Esophagus (tissue), 2 donors: ENCODE results near the gene DTD2. TPM values are rescaled to one million over a fixed set of nuclear protein-coding genes. Genes with fewer than 3 reads are reported as not detected.

Source experiments
- H3K27ac ChIP-seq, 2 donors: one replicate each; pipeline ENCODE4 v1.5.1; 2013; ENCODE audit warnings: low read depth in 2 of 2, mild to moderate bottlenecking in 2 of 2, inconsistent platforms in 1 of 2, low read length in 1 of 2, moderate library complexity in 1 of 2
- H3K27me3 ChIP-seq, 2 donors: one replicate each; pipeline ENCODE4 v1.6.1; 2013; ENCODE audit warnings: low read length in 2 of 2, control low read depth in 1 of 2, mild to moderate bottlenecking in 1 of 2; ENCODE audit not compliant: insufficient read depth in 2 of 2, control insufficient read depth in 1 of 2
- H3K36me3 ChIP-seq, 2 donors: one replicate each; pipeline ENCODE4 v1.6.1; 2013; ENCODE audit warnings: low read length in 1 of 2; ENCODE audit not compliant: control insufficient read depth in 2 of 2, insufficient read depth in 2 of 2
- H3K4me1 ChIP-seq, 2 donors: one replicate each; pipeline ENCODE4 v1.6.1; 2013; ENCODE audit warnings: low read length in 1 of 2; ENCODE audit not compliant: control insufficient read depth in 2 of 2, insufficient read depth in 2 of 2
- H3K4me3 ChIP-seq, 2 donors: one replicate each; pipeline ENCODE4 v1.5.1; 2013; ENCODE audit warnings: low read length in 2 of 2, mild to moderate bottlenecking in 2 of 2, low read depth in 1 of 2, moderate library complexity in 1 of 2
- H3K9me3 ChIP-seq, 2 donors: one replicate each; pipeline ENCODE4 v1.6.1; 2013; ENCODE audit warnings: mild to moderate bottlenecking in 2 of 2, low read depth in 1 of 2, low read length in 1 of 2, moderate library complexity in 1 of 2; ENCODE audit not compliant: control insufficient read depth in 2 of 2, insufficient read depth in 1 of 2
- WGBS, 2 donors: extraction: QIAGEN DNeasy Blood & Tissue Kit; methylation state at CpG; one replicate each; pipeline ENCODE4 v1.1.7; 2013; 5-methylcytosine and 5-hydroxymethylcytosine counted together
- polyA plus RNA-seq, 2 donors: library from polyadenylated mRNA; stranded (reverse); fragments of 200-250 nt; gene quantifications; one replicate each; pipeline ENCODE4 v1.2.3, GENCODE V29; 2013
- donor health status: healthy with polysubstance abuse.
- donor health status: Bipolar disorder and iron deficiency.

The DTD2 gene
- polyA plus RNA-seq, 2 donors = 9.0 to 12.2 TPM

DNA sequence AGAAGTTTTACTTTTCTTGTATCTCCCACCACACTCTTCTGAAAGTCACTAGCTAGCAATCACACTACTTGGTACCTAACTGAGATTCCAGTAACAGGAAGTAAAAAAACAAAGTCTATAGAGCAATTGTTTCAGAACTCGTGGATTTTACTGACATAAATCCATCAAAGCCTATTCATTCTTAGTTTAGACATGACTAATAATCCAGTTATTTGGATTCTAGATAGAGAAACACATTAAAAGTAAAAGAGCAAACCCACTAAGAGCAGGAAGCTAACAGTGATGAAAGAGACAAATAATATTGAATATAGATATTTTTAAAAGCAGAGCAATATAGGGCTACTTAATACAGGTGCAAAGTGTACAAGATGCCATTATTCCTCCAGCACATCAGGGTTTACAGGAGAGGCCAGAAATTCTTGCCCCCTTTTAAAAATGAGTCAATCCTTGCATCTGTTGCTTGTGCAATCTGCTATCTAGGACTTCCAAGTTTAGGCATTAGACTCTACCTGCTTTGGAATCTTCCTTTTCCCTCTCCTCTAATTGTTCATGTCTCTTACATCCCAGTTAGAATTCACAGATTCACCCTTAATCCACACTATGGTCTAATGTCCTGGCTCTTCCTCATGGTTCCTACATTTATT lies 43.0 kb downstream of the DTD2 start:
- peaks cover 0 to 2% of the 10 kb centered on the region in 2 donors for H3K36me3 ChIP-seq
- WGBS, 2 donors = 9 to 16% methylated on average over 1 of the region's 1 CpG
- H3K4me1 ChIP-seq = no peaks in the 10 kb centered on the region
- H3K4me3 ChIP-seq = no peak overlapping the region
- H3K9me3 ChIP-seq = no peaks in the 10 kb centered on the region
- H3K27me3 ChIP-seq = no peaks in the 10 kb centered on the region
- H3K27ac ChIP-seq = no peak overlapping the region

DNA sequence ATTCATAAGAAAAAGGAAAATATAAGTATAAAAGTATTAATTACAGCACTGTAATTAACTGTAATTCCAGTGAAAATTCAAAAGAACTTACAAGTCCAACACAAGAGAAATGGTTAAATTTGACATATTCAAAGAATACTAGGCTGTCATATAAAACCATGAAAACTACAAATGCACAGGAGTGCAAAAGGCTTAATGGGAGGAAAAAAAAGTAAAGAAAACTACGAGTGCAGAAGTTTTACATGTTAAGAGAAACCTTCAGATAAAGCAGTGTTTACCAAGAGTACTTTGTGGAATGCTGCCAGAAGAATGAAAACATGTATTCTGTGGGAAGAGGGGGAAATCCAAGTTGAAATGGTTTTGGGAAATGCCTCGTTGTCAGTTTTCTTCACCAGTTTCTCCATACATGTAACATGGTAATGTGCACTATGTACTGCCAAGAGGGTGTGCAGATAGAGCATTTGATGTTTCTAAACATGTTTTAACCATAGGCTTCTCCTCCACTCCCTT lies 46.0 kb downstream of the DTD2 start:
- no peaks in the 10 kb centered on the region for H3K27me3 ChIP-seq
- H3K4me1 ChIP-seq = no peaks in the 10 kb centered on the region
- H3K4me3 ChIP-seq = no peak overlapping the region
- WGBS, 2 donors = 16 to 18% methylated on average over 2 of the region's 2 CpGs
- no peak overlapping the region for H3K27ac ChIP-seq
- no peaks in the 10 kb centered on the region for H3K9me3 ChIP-seq
- H3K36me3 ChIP-seq = no peaks in the 10 kb centered on the region

DNA sequence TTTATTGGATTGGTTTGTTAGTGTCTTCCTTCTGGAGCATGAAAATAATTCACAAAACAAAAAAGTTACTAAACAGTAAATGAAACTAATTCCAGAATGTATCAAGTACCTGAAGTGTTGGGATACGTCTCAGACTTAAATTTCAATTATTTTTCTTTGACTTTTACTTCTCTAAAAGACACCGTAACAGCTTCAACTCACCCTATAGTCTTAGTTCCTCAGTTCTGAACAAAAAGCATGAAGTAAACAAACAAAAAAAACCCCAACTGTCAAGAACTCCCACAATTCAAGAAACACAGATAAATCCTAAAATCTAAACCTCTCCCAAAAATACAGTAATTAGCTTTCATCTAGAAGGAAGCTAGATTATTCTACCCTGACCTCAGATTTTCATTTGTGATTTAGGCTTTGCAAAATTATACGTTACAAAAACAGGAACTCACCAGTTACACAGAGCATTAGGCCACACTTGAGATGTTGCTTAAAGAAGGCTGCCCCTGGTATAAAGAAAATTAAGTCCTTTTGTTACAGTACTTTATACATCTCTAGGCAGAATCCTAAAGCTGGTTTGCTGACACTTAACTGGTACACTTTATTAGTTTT lies 47.2 kb downstream of the DTD2 start:
- H3K4me1 ChIP-seq = no peaks in the 10 kb centered on the region
- no peaks in the 10 kb centered on the region for H3K36me3 ChIP-seq
- H3K4me3 ChIP-seq = no peak overlapping the region
- WGBS, 2 donors = 86 to 89% methylated on average over 3 of the region's 3 CpGs
- no peaks in the 10 kb centered on the region for H3K9me3 ChIP-seq
- no peaks in the 10 kb centered on the region for H3K27me3 ChIP-seq
- H3K27ac ChIP-seq = no peak overlapping the region

DNA sequence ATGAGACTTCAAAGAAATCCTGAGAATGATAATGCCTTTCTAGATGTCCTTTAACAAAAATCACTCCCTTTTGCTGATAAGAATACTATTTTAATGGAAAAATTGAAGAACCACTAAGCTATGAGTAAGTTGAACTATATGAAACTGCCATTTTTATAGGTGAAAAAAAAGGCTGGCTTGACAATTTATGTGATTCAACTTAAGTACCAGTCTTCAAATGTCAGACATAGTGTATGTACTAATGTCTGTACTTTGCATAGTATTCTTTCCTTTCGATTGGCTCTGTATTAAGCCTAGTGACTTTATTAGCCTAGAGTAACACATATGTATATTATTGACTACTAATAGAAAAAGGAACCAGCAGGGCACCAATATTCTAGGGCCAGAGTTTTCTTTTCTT lies 48.9 kb downstream of the DTD2 start:
- Histone ChIP-seq H3K36me3 (no peaks in the 10 kb centered on the region), H3K9me3 (no peaks in the 10 kb centered on the region), H3K4me3 (no peak overlapping the region), H3K27ac (no peak overlapping the region), H3K4me1 (no peaks in the 10 kb centered on the region), H3K27me3 (no peaks in the 10 kb centered on the region)
- 67 to 96% methylated on average over 1 of the region's 1 CpG for WGBS, 2 donors

DNA sequence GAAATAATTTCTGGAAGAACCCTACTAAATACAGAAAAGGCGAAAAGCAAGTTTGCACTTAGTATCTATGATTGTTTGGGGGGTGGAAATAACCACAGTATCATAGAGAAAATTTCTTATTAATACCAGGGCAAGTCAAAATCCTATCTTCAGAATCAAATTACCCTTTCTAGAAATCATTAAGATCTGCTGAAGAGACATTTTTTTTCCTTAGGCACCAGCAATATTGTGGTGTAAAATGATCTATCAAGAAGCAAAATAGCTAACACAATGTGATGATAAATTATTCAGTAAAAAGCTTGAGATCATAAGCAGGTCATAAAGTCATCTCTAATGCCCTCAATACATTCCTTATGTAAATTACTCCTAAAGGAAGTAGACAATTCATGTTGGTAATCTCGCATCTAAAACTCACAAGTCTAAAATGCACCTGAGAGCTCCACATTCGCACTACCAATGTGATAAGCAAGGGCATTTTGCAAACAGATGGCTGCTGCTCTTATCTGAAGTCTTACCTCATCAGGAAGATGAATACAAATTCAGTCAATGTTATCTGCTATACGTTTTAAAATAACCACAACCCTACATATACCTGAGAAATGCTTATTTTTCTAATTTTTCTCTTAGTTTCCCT lies 51.6 kb downstream of the DTD2 start:
- Histone ChIP-seq H3K4me3 (no peak overlapping the region), H3K36me3 (no peaks in the 10 kb centered on the region), H3K27me3 (no peaks in the 10 kb centered on the region), H3K4me1 (no peaks in the 10 kb centered on the region), H3K9me3 (no peaks in the 10 kb centered on the region), H3K27ac (no peak overlapping the region)
- WGBS, 2 donors = 76 to 85% methylated on average over 4 of the region's 4 CpGs

DNA sequence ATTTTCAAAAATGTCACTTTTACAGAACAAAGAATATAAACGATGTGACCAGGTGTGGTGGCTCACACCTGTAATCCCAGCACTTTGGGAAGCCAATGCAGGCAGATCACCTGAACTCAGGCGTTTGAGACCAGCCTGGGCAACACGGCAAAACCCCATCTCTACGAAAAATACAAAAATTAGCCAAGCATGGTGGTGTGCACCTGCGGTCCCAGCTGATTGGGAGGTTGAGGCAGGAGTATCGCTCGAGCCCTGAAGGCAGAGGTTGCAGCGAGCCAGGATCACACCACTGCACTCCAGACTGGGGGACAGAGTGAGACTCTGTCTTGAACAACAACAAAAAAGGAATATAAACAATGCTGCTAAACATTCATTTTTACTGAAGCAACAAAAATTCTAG lies 52.2 kb downstream of the DTD2 start:
- Histone ChIP-seq H3K36me3 (no peaks in the 10 kb centered on the region), H3K27ac (no peak overlapping the region), H3K9me3 (no peaks in the 10 kb centered on the region), H3K27me3 (no peaks in the 10 kb centered on the region), H3K4me1 (no peaks in the 10 kb centered on the region), H3K4me3 (no peak overlapping the region)
- 96 to 97% methylated on average over 8 of the region's 8 CpGs for WGBS, 2 donors

DNA sequence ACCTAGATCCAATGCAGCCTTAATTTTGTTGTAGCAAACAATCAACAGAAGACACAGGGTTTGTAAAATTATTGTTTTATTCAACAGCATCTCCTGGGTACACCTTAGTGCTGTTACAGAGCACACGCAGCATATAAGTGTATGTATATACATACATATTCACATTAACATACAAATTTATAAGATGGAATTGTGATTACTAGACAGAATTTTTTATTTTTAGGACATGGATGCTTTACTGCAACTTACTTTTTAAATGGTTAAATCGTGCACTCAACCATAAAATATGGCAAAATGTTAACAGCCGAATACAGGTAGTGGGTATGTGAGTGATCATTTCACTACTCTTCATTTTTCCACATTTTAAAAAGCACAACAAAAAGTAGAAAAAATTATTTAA lies 53.6 kb downstream of the DTD2 start:
- 92 to 98% methylated on average over 3 of the region's 3 CpGs for WGBS, 2 donors
- Histone ChIP-seq H3K9me3 (no peaks in the 10 kb centered on the region), H3K4me1 (no peaks in the 10 kb centered on the region), H3K27me3 (no peaks in the 10 kb centered on the region), H3K27ac (no peak overlapping the region), H3K36me3 (no peaks in the 10 kb centered on the region), H3K4me3 (no peak overlapping the region)

DNA sequence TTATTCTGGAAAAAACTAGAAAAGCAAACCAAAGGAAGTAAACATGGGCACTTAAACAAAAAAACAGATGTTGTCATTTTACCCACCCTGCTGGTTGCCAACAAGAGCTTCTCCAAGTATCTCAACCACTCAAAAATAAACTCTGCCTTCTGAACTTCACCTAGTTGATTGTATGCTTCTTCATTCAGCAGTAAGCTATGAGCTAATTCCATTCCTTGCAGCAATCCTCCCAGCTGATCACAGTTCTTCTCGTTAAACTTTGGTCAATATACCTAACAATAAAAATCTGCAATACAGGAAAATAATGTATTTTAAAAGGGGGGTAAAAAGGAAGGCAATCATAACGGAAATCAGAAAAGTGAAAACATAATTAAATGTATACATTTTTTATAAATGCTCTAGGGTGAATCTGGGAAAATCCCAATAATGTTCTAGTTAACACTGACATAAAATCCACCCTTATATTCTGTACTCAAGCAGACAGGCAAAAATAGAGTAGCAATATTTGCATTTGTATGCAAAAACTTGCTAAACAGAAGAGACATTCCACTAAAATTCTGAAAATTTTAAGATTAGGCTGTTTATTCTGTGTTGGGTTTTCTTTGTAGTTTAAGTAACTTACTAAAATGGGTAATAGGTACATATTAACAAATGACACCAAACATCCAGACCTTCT lies 54.4 kb downstream of the DTD2 start:
- Histone ChIP-seq H3K4me1 (no peaks in the 10 kb centered on the region), H3K9me3 (no peaks in the 10 kb centered on the region), H3K36me3 (no peaks in the 10 kb centered on the region), H3K4me3 (no peak overlapping the region), H3K27ac (no peak overlapping the region), H3K27me3 (no peaks in the 10 kb centered on the region)
- 75 to 82% methylated on average over 2 of the region's 2 CpGs for WGBS, 2 donors

DNA sequence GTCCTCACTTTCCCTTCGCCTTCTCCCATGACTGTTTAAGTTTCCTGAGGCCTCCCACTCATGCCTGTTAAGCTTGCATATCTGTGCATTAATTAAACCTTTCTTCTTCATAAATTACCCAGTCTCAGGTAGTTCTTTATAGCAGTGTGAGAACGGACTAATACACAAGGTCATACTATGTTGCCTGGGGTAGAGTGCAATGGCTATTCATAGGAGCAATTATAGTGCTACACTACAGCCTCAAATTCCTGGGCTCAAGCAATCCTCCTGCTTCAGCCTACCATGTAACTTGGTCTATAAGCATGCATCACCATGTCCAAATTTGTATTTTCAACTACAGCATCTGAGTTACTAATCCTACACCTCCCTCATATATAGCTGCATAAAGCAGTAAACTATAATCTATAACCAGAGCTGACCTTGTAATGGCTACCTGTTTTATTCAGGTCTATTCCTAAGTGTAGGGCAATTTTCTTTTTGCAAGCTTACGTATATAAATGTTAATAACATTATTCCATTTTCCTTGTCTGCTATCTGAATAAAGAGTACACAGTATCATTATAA lies 55.9 kb downstream of the DTD2 start:
- no peak overlapping the region for H3K4me3 ChIP-seq
- H3K4me1 ChIP-seq = no peaks in the 10 kb centered on the region
- H3K27ac ChIP-seq = no peak overlapping the region
- WGBS, 2 donors = 98% methylated on average over 3 of the region's 3 CpGs
- no peaks in the 10 kb centered on the region for H3K36me3 ChIP-seq
- H3K27me3 ChIP-seq = no peaks in the 10 kb centered on the region
- no peaks in the 10 kb centered on the region for H3K9me3 ChIP-seq
